Measurements from ENCODE around the gene FAM107B. TPM values are rescaled to one million over a fixed set of nuclear protein-coding genes. Genes with fewer than 3 reads are reported as not detected.

The FAM107B gene
- total RNA-seq, 6 experiments from 2014 or later, result 58.6 to 116 (median 68.7) TPM

- DNase-seq, result no peak
- Histone ChIP-seq H3K4me3 (no peak overlapping the region), H3K36me3 (peaks cover 0 to 21% (median 0%) of the 10 kb centered on the region in 4 donors), H3K27ac (no peak overlapping the region), H3K4me1 (no peaks in the 10 kb centered on the region), H3K27me3 (no peaks in the 10 kb centered on the region), H3K9me3 (no peaks in the 10 kb centered on the region)
- intact Hi-C loops (cut with DNase I), result loop anchor here in 1 of 2 donors (10.0 kb wide), 1 partner anchor 316 kb away; no protein-coding TSS in a partner anchor
- WGBS (ENCODE audit: insufficient coverage, low coverage, low lambda C conversion rate, missing lambda C conversion rate), result 96% methylated on average over 12 of the region's 14 CpGs
- TF ChIP-seq POLR2A (IDR thresholded peaks at IDR 0.05) (no peak), CTCF (IDR thresholded peaks at IDR 0.05) (no peak)
- ATAC-seq, result no peak
Measured at GRCh38 chr10:14508725-14509124, 266.0 kb downstream of the FAM107B start.

DNA sequence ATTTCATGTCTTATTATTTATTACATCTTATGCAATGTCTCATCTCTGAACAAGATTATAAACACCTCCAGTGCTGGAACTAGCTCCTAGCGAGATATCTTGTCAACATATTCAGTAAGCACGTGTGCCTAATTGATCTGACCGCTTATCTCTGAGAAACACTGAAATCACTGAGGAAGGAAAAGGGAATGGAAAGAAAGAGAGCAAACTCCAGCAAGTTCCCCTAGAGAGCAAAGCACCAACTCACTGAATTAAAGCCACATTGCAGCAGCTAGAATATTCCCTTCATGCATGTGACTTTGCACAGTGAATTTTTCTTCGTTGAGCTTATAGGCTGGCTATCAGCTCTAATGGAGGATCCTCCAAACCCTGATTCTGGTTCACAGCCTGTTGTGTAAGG, 266.9 kb downstream of the FAM107B start:
- no peak overlapping the region for H3K27ac ChIP-seq
- no peaks in the 10 kb centered on the region for H3K27me3 ChIP-seq
- 56% methylated on average over 4 of the region's 4 CpGs for WGBS (ENCODE audit: insufficient coverage, low coverage, low lambda C conversion rate, missing lambda C conversion rate)
- no peaks in the 10 kb centered on the region for H3K9me3 ChIP-seq
- peaks cover 0 to 19% (median 0%) of the 10 kb centered on the region in 4 donors for H3K36me3 ChIP-seq
- TF ChIP-seq CTCF (IDR thresholded peaks at IDR 0.05), result no peak
- no peak for TF ChIP-seq POLR2A (IDR thresholded peaks at IDR 0.05)
- intact Hi-C loops (cut with DNase I), result loop anchor here in 1 of 2 donors (10.0 kb wide), 1 partner anchor 317 kb away; no protein-coding TSS in a partner anchor
- no peak for DNase-seq
- ATAC-seq, result no peak
- H3K4me3 ChIP-seq, result no peak overlapping the region
- H3K4me1 ChIP-seq, result no peaks in the 10 kb centered on the region

- DNase-seq, result no peak
- TF ChIP-seq POLR2A (IDR thresholded peaks at IDR 0.05), result no peak
- no peak for TF ChIP-seq CTCF (IDR thresholded peaks at IDR 0.05)
- H3K27me3 ChIP-seq, result no peaks in the 10 kb centered on the region
- WGBS (ENCODE audit: insufficient coverage, low coverage, low lambda C conversion rate, missing lambda C conversion rate), result 45% methylated on average over 6 of the region's 6 CpGs
- H3K4me1 ChIP-seq, result no peaks in the 10 kb centered on the region
- peaks cover 0 to 17% (median 0%) of the 10 kb centered on the region in 4 donors for H3K36me3 ChIP-seq
- H3K4me3 ChIP-seq, result no peak overlapping the region
- intact Hi-C loops (cut with DNase I), result loop anchor here in 1 of 2 donors (10.0 kb wide), 1 partner anchor 318 kb away; no protein-coding TSS in a partner anchor
- H3K27ac ChIP-seq, result no peak overlapping the region
- no peaks in the 10 kb centered on the region for H3K9me3 ChIP-seq
- ATAC-seq, result no peak
Measured at GRCh38 chr10:14507176-14507575, 267.5 kb downstream of the FAM107B start.

- no peaks in the 10 kb centered on the region for H3K4me1 ChIP-seq
- no peaks in the 10 kb centered on the region for H3K9me3 ChIP-seq
- intact Hi-C loops (cut with DNase I), result loop anchor here in 1 of 2 donors (10.0 kb wide), 1 partner anchor 322 kb away; no protein-coding TSS in a partner anchor
- ATAC-seq (no peak), DNase-seq (no peak)
- no peaks in the 10 kb centered on the region for H3K36me3 ChIP-seq
- 58% methylated on average over 3 of the region's 3 CpGs for WGBS (ENCODE audit: insufficient coverage, low coverage, low lambda C conversion rate, missing lambda C conversion rate)
- H3K27me3 ChIP-seq, result no peaks in the 10 kb centered on the region
- TF ChIP-seq POLR2A (IDR thresholded peaks at IDR 0.05) (no peak), CTCF (IDR thresholded peaks at IDR 0.05) (no peak)
- H3K4me3 ChIP-seq, result no peak overlapping the region
- no peak overlapping the region for H3K27ac ChIP-seq
Measured at GRCh38 chr10:14502431-14502830, 272.3 kb downstream of the FAM107B start.

Data from right lobe of liver (tissue), 6 donors.